Panc1 (cell line): Measurements from ENCODE around the gene ITGB2. TPM values are rescaled to one million over a fixed set of nuclear protein-coding genes. Genes with fewer than 3 reads are reported as not detected.

Source experiments
- ATAC-seq: fragments of 200-7000 bp; cut with Tn5 transposase; 2 replicates; pipeline ENCODE4 v1.9.1; 2020; ENCODE audit warnings: mild to moderate bottlenecking, moderate library complexity
- BruUV-seq: library from RNA; stranded (reverse); fragments of 400-500 nt; replicated peaks from 2 replicates; lab custom pipeline; 2021; lab: Mats Ljungman, UMichigan
- CTCF ChIA-PET: fragments of 300-600 bp; sonication (Branson Sonifier 250); formaldehyde crosslinking; loops from one replicate; lab custom pipeline; 2022; ENCODE audit warnings: antibody characterized with exemption; lab: Charles Lee
- POLR2A ChIA-PET: fragments of 300-600 bp; sonication (Branson Sonifier 250); formaldehyde crosslinking; loops from one replicate; lab custom pipeline; 2022; ENCODE audit warnings: antibody characterized with exemption; lab: Charles Lee
- DNase-seq: peaks from one replicate; pipeline ENCODE4 v3.0.0-alpha.2; 2010; ENCODE audit warnings: low read depth, low spot score
- H3K27ac ChIP-seq: 2 replicates; pipeline ENCODE4 v1.5.1; 2011; ENCODE audit warnings: mild to moderate bottlenecking, low read length, inconsistent platforms
- H3K27me3 ChIP-seq: fragments of 200-500 bp; sonication (Bioruptor generic); 2 replicates; pipeline ENCODE4 v1.6.0; 2014; ENCODE audit warnings: low read length, inconsistent platforms; ENCODE audit not compliant: control insufficient read depth, insufficient read depth
- H3K36me3 ChIP-seq: fragments of 200-500 bp; sonication (Bioruptor generic); 2 replicates; pipeline ENCODE4 v1.5.1; 2014; ENCODE audit warnings: inconsistent platforms, mild to moderate bottlenecking, low read length, moderate library complexity; ENCODE audit not compliant: control insufficient read depth, insufficient read depth
- H3K4me1 ChIP-seq: 2 replicates; pipeline ENCODE4 v1.5.1; 2011; ENCODE audit warnings: inconsistent platforms, mild to moderate bottlenecking, low read length, moderate library complexity; ENCODE audit not compliant: control insufficient read depth, insufficient read depth
- H3K4me3 ChIP-seq, 2 experiments: 2 replicates each; pipeline ENCODE4 v1.5.1; 2011 to 2012; ENCODE audit warnings: low read depth in 2 of 2, low read length in 2 of 2, mild to moderate bottlenecking in 2 of 2, inconsistent platforms in 1 of 2, moderate library complexity in 1 of 2
- H3K9me3 ChIP-seq: fragments of 200-500 bp; sonication (Bioruptor generic); 2 replicates; pipeline ENCODE4 v1.5.1; 2014; ENCODE audit warnings: low read depth, mild to moderate bottlenecking, inconsistent platforms, low read length, moderate library complexity; ENCODE audit not compliant: control insufficient read depth, insufficient read depth
- CTCF ChIP-seq: fragments of 450-650 bp; IDR thresholded peaks from 2 replicates; pipeline ENCODE4 v1.5.1; 2017; ENCODE audit warnings: mild to moderate bottlenecking
- POLR2AphosphoS5 ChIP-seq: IDR thresholded peaks from 2 replicates; pipeline ENCODE4 v1.6.1; 2012; ENCODE audit warnings: mild to moderate bottlenecking, low read depth, low read length, moderate library complexity
- SIN3A ChIP-seq: IDR thresholded peaks from 2 replicates; pipeline ENCODE4 v1.6.1; 2012; ENCODE audit warnings: low read depth, mild to moderate bottlenecking, low read length, moderate library complexity, borderline replicate concordance; ENCODE audit not compliant: insufficient read depth
- TCF7L2 ChIP-seq: IDR thresholded peaks from 2 replicates; pipeline ENCODE4 v1.6.1; 2011; ENCODE audit warnings: mild to moderate bottlenecking, low read depth, low read length, inconsistent platforms
- in situ Hi-C: cut with HindIII; loops from 2 replicates; pipeline ENCODE4 v1.10.0; 2016; ENCODE audit warnings: low sequenced_read_pairs, low pct_unique_long_range_greater_than_20kb
- intact Hi-C: fragments of 100-400 bp; cut with micrococcal nuclease; formaldehyde crosslinking; loops from one replicate; pipeline ENCODE4 v1.10.0; 2022; ENCODE audit not compliant: unreplicated experiment
- total RNA-seq: library from RNA; stranded (reverse); gene quantifications from one replicate; pipeline ENCODE4 v1.2.1, GENCODE V29; 2021; ENCODE audit not compliant: unreplicated experiment
- TF ChIP-seq, protein P1 (sequence below), 2 experiments: IDR thresholded peaks; 2 replicates each; pipeline ENCODE4 v1.6.1; 2011 to 2012; ENCODE audit warnings: low read depth in 2 of 2, control low read depth in 1 of 2, low read length in 1 of 2, mild to moderate bottlenecking in 1 of 2, moderate library complexity in 1 of 2; ENCODE audit not compliant: insufficient read depth in 1 of 2

Gene ITGB2
- total RNA-seq, 1 experiment from 2014 or later = 3.0 TPM

- Histone ChIP-seq H3K9me3 (no peaks in the 10 kb centered on the region), H3K4me3 (no peak overlapping the region), H3K27ac (no peak overlapping the region), H3K4me1 (no peaks in the 10 kb centered on the region), H3K36me3 (peaks cover 3% of the 10 kb centered on the region; the same call in 1 of the 2 replicates), H3K27me3 (no peaks in the 10 kb centered on the region)
- intact Hi-C loops (no loop called here), in situ Hi-C loops (no loop called here)
- TF ChIP-seq CTCF (no peak), POLR2AphosphoS5 (no peak), TCF7L2 (no peak), SIN3A (no peak)
- TF ChIP-seq, protein P1, sequence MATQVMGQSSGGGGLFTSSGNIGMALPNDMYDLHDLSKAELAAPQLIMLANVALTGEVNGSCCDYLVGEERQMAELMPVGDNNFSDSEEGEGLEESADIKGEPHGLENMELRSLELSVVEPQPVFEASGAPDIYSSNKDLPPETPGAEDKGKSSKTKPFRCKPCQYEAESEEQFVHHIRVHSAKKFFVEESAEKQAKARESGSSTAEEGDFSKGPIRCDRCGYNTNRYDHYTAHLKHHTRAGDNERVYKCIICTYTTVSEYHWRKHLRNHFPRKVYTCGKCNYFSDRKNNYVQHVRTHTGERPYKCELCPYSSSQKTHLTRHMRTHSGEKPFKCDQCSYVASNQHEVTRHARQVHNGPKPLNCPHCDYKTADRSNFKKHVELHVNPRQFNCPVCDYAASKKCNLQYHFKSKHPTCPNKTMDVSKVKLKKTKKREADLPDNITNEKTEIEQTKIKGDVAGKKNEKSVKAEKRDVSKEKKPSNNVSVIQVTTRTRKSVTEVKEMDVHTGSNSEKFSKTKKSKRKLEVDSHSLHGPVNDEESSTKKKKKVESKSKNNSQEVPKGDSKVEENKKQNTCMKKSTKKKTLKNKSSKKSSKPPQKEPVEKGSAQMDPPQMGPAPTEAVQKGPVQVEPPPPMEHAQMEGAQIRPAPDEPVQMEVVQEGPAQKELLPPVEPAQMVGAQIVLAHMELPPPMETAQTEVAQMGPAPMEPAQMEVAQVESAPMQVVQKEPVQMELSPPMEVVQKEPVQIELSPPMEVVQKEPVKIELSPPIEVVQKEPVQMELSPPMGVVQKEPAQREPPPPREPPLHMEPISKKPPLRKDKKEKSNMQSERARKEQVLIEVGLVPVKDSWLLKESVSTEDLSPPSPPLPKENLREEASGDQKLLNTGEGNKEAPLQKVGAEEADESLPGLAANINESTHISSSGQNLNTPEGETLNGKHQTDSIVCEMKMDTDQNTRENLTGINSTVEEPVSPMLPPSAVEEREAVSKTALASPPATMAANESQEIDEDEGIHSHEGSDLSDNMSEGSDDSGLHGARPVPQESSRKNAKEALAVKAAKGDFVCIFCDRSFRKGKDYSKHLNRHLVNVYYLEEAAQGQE (IDR thresholded peaks at IDR 0.05; ENCODE audit: insufficient read depth in 1 of 2, low read depth in 2 of 2, low read length in 1 of 2) = no peak
- BruUV-seq = no TSS peak
- no peak for ATAC-seq
- DNase-seq = no peak
- ChIA-PET CTCF (no interaction called here), POLR2A (no interaction called here)
Measured at GRCh38 chr21:44964381-44964780, 43.7 kb upstream of the ITGB2 start.

DNA sequence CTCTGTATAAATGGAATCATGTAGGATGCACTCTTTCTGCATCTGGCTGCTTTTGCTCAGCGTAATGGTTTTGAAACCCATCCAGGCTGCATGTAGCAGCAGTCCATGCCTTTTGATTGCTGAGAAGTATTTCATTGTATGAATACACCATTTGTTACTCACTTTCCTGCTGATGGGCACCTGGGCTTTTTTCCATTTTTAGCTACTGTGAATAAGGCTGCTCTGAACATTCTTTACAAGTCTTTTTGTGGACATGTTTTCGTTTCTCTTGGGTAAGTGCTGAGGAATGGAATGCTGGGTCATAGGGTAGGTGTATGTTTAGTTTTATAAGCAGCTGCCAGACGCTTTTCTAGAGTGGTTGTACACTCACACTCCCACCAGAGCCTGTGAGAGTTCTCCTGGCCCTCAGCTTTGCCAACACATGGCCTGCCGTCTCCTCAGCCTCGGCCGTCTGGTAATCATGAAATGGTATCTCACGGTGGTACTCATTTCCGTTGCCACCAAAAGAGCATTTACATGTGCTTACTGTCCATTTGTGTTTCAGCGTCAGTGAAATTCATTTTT lies 41.8 kb upstream of the ITGB2 start:
- H3K4me3 ChIP-seq = no peak overlapping the region
- H3K36me3 ChIP-seq = peaks cover 3% of the 10 kb centered on the region; the same call in 1 of the 2 replicates
- H3K27me3 ChIP-seq = no peaks in the 10 kb centered on the region
- DNase-seq (no peak), ATAC-seq (no peak)
- no peak overlapping the region for H3K27ac ChIP-seq
- intact Hi-C loops = no loop called here
- no peaks in the 10 kb centered on the region for H3K9me3 ChIP-seq
- H3K4me1 ChIP-seq = no peaks in the 10 kb centered on the region
- in situ Hi-C loops = no loop called here
- ChIA-PET POLR2A (no interaction called here), CTCF (interaction anchor here (1.4 kb wide), 1 partner anchor 14 kb away, joined by 12 read pairs; no protein-coding TSS in a partner anchor)
- TF ChIP-seq POLR2AphosphoS5 (no peak), TCF7L2 (no peak), CTCF (no peak), SIN3A (no peak)
- TF ChIP-seq, protein P1 (IDR thresholded peaks at IDR 0.05; ENCODE audit: insufficient read depth in 1 of 2, low read depth in 2 of 2, low read length in 1 of 2) = no peak
- no TSS peak for BruUV-seq
